Activated naive CD4-positive, alpha-beta T cell treated with anti-CD3 and anti-CD28 coated beads for 36 hours (primary cell): ENCODE data around the gene FAM107A. TPM values are rescaled to one million over a fixed set of nuclear protein-coding genes. Genes with fewer than 3 reads are reported as not detected.

Experiments
- CTCF ChIA-PET: fragments of 350-600 bp; sonication (Branson Sonifier 250); formaldehyde crosslinking; loops from one replicate; lab custom pipeline; 2021; ENCODE audit warnings: antibody characterized with exemption; lab: Charles Lee
- DNase-seq: peaks from one replicate; pipeline ENCODE4 v3.0.0-alpha.2; 2020
- H3K27ac Mint-ChIP-seq: one replicate; pipeline ENCODE4 v1.8.0; 2021; ENCODE audit warnings: mild to moderate bottlenecking, mixed read lengths
- H3K27me3 Mint-ChIP-seq: one replicate; pipeline ENCODE4 v1.8.0; 2021; ENCODE audit warnings: low read depth, mixed read lengths
- H3K36me3 Mint-ChIP-seq: one replicate; pipeline ENCODE4 v1.8.0; 2021; ENCODE audit warnings: low read depth, mixed read lengths
- H3K4me1 Mint-ChIP-seq: one replicate; pipeline ENCODE4 v1.8.0; 2021; ENCODE audit warnings: low read depth, mixed read lengths
- H3K4me3 Mint-ChIP-seq: one replicate; pipeline ENCODE4 v1.8.0; 2021; ENCODE audit warnings: mild to moderate bottlenecking, moderate library complexity, mixed read lengths
- H3K9me3 Mint-ChIP-seq: one replicate; pipeline ENCODE4 v1.8.0; 2021; ENCODE audit warnings: mixed read lengths
- intact Hi-C: fragments of 100-400 bp; cut with micrococcal nuclease; formaldehyde crosslinking; loops from one replicate; pipeline ENCODE4 v1.15.1; 2023
- total RNA-seq, 2 experiments: library from RNA; stranded (reverse); gene quantifications; one replicate each; pipeline ENCODE4 v1.2.3, GENCODE V29; 2021

FAM107A gene
- total RNA-seq, 2 experiments from 2014 or later, result not detected

DNA sequence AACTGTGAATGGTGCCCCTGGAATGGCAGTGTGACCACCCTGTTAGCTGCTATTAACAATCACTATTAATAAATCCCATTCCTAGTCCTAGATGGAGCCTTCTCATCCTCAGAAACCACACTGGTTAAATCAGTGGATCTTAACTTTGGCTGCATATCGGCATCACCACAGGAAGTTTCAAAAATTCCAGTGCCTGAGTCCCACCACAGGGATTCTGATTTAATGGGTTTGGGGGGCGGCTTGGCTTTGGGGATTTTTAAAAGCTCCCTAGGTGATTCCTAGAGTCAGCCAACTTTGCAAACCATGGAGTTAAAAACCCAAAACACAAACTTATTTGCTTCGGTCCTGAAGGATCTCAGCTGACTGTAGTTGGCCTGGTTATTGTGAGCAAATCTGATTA, 3.1 kb downstream of the FAM107A start:
- H3K4me1 Mint-ChIP-seq, result no peaks in the 10 kb centered on the region
- no peak overlapping the region for H3K4me3 Mint-ChIP-seq
- no peaks in the 10 kb centered on the region for H3K27me3 Mint-ChIP-seq
- no peak overlapping the region for H3K27ac Mint-ChIP-seq
- CTCF ChIA-PET, result interaction anchor here (0.7 to 14.9 kb wide), 3 partner anchors 11 to 56 kb away, joined by 3 to 256 read pairs (median 7); no protein-coding TSS in a partner anchor
- no peaks in the 10 kb centered on the region for H3K36me3 Mint-ChIP-seq
- DNase-seq, result no peak
- intact Hi-C loops, result no loop called here
- H3K9me3 Mint-ChIP-seq, result no peaks in the 10 kb centered on the region

DNA sequence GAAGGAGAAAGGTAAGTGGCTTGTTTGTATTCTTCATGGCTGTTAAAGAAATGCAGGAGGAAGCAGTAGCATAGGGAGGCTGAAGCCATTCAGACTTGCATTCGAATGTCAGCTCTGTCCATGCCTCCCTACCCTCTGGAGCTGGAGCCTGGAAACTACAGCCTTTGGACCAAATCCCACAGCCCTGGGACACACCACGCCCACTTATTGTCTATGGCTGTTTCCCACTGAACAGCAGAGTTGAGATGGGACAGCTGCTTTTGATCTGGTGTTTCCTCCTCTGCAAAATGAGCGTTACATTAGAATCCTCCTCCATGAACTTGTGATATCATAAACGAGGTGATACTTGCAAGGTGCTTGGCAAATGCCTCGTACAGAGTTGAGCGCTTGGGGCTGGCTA, 3.6 kb downstream of the FAM107A start:
- no peaks in the 10 kb centered on the region for H3K36me3 Mint-ChIP-seq
- no peak overlapping the region for H3K27ac Mint-ChIP-seq
- no peaks in the 10 kb centered on the region for H3K9me3 Mint-ChIP-seq
- no peaks in the 10 kb centered on the region for H3K27me3 Mint-ChIP-seq
- no peak for DNase-seq
- no peak overlapping the region for H3K4me3 Mint-ChIP-seq
- H3K4me1 Mint-ChIP-seq, result peaks cover 3% of the 10 kb centered on the region
- intact Hi-C loops, result no loop called here
- CTCF ChIA-PET, result interaction anchor here (0.7 to 14.9 kb wide), 3 partner anchors 11 to 56 kb away, joined by 3 to 256 read pairs (median 7); no protein-coding TSS in a partner anchor

DNA sequence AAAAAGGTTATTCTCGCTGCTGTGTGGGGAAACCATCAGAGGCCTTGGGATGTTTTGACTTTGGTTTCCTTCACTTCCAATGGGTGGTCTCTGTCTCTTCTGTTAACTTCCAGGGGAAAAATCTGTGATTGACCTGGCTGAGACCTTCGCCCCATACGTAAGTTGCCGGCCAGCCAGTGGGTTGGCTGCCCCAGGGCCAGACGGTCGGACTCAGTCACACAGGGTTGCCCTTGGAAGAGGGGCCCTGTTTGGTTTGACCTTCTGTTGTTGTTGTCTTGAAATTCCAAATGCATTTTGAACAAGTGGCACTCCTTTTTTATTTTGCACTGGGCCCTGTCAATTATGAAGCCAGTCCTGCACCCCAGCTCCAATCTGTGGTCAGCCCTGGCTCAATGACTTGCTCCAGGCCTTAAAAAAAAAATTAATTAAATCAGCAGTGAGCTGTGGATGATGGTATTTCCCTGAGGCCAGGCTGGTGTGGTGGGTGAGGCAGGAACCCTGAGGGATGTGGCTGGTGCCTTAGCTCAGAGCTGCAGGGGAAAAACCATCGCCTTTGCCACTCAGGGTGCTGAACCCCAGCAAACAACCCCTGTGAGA, 4.5 kb downstream of the FAM107A start:
- intact Hi-C loops, result no loop called here
- Mint-ChIP-seq H3K36me3 (no peaks in the 10 kb centered on the region), H3K9me3 (no peaks in the 10 kb centered on the region), H3K4me3 (no peak overlapping the region), H3K4me1 (peaks cover 4% of the 10 kb centered on the region), H3K27ac (no peak overlapping the region), H3K27me3 (no peaks in the 10 kb centered on the region)
- CTCF ChIA-PET, result interaction anchor here (4.1 to 14.9 kb wide), 2 partner anchors 44 to 57 kb away, joined by 17 to 256 read pairs; no protein-coding TSS in a partner anchor
- DNase-seq, result no peak

DNA sequence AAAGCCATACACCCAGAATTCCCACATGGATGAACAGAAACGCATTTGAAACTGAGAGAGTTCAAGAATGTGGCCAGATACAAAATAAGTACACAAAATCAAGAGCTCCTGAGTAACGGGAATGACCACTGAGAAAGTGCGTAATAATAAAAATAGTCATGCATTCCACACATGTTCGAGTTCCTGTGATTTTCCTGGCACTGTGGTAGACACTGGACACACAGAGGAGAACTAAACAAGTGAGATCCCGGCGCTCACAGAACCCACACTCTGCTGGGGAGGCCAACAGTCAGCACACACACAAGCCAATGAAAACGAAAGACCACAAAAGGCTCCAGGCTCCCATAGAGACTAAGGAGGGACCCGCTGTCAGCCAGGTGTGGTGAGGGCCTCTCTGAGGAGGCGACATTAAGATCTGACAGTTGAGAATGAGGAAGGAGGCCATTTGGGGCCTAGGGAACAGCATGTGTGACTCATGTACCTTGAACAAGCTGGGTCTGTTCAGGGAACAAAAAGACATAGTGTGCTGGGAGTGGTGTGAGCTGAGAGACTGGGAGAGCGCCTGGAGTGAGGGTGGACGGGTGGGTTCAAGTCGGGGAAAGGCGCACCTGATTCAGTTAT, 5.1 kb downstream of the FAM107A start:
- no peaks in the 10 kb centered on the region for H3K9me3 Mint-ChIP-seq
- H3K4me1 Mint-ChIP-seq, result peaks cover 4% of the 10 kb centered on the region
- H3K36me3 Mint-ChIP-seq, result no peaks in the 10 kb centered on the region
- CTCF ChIA-PET, result interaction anchor here (0.8 to 14.9 kb wide), 3 partner anchors 44 to 255 kb away, joined by 3 to 256 read pairs (median 17); no protein-coding TSS in a partner anchor
- no peak overlapping the region for H3K27ac Mint-ChIP-seq
- intact Hi-C loops, result no loop called here
- H3K27me3 Mint-ChIP-seq, result no peaks in the 10 kb centered on the region
- H3K4me3 Mint-ChIP-seq, result no peak overlapping the region
- DNase-seq, result no peak

DNA sequence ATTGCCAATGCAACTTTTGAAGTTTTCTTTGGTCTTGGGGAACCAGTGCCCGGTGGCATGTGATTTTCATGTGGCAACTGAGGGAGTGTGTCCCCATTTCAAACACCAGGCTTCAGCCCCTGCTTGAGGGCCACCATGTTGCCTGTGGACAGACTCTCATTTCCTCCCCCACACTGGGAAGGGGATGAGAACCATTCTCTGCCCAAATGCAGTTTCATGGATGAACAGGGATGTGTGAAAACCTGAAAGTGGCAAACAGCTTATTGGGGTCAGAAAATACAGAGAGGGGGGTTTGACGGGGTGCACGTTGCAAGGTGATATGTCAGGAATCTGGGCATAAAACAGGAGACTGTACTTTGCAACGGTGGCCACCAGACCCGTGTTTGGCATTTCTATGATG, 6.3 kb downstream of the FAM107A start:
- peaks cover 4% of the 10 kb centered on the region for H3K4me1 Mint-ChIP-seq
- no peak overlapping the region for H3K27ac Mint-ChIP-seq
- H3K27me3 Mint-ChIP-seq, result no peaks in the 10 kb centered on the region
- intact Hi-C loops, result no loop called here
- CTCF ChIA-PET, result interaction anchor here (0.5 to 14.9 kb wide), 9 partner anchors 14 to 1111 kb away, joined by 3 to 256 read pairs (median 8); no protein-coding TSS in a partner anchor
- no peak overlapping the region for H3K4me3 Mint-ChIP-seq
- no peaks in the 10 kb centered on the region for H3K9me3 Mint-ChIP-seq
- H3K36me3 Mint-ChIP-seq, result no peaks in the 10 kb centered on the region
- no peak for DNase-seq

DNA sequence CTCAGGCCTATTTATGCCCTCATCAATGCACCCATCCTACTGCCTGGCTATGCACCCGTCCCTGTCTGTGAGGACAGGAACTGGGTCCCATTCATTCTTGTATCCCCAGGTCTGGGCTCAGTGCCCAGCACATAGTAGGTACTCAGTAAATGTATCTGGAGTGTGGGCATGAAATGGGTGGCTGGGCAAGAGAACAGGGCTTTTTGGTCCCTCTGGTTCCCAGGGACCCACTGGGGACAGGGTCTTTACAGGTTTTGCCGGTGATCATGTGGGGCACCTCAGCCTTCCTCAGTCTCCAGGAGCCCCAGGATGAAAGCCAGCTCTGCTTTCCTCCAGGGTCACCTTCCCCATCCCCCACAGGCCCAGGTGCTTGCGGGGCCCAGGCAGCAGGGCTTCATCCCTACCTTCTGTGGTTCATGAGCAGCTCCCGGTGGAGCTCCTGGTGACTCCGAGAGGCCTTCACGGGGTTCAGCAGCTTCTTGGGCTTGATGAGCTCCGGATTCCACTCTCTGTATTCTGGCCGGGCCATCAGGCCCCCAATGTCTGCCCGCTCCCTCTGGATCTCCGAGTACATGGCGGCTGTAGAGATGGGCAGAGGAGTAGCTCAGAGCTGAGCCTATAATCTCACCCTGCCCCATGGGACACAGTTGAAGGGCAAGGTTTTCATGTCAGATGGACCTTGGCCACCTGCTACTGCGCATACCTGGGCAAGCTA, 7.7 kb downstream of the FAM107A start:
- no peak overlapping the region for H3K4me3 Mint-ChIP-seq
- peaks cover 4% of the 10 kb centered on the region for H3K4me1 Mint-ChIP-seq
- DNase-seq, result no peak
- CTCF ChIA-PET, result interaction anchor here (0.6 to 14.9 kb wide), 13 partner anchors 9 to 179 kb away, joined by 3 to 256 read pairs (median 7); no protein-coding TSS in a partner anchor
- H3K27me3 Mint-ChIP-seq, result no peaks in the 10 kb centered on the region
- no peak overlapping the region for H3K27ac Mint-ChIP-seq
- no peaks in the 10 kb centered on the region for H3K9me3 Mint-ChIP-seq
- intact Hi-C loops, result no loop called here
- H3K36me3 Mint-ChIP-seq, result no peaks in the 10 kb centered on the region

DNA sequence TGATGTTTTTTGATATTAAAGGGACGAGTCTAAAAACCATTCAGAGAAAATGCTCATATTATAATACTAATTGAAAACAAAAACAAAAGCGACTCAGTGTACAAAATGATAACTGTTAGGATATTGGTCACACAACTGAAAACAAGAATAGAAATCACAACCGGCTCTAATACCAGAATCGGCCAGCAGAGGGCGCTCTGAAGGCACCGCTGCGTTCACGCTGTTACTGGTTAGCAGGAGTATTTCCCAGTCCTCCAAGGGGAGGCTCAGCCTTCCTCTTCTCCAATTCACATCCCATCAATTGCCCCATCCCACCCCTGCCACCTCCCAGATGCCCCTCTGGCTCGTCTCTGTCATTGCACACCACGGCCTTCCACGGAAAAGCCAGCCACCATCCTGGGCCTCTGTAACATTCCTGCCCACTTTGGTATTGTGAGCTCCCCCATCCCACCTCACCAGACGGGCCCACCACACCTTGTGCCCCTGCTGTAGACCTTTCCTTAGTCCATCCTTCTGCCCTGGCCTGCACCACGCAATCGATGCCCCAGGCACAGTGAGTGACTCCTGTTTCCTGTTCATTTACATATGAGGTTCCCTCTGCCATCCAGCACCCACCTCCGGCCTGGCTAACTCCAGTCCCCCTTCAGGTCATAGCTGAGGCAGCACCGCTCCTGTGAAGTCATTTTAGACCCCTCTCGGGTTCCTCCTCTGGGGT, 8.5 kb downstream of the FAM107A start:
- peak; percentile 89 for DNase-seq
- CTCF ChIA-PET, result interaction anchor here (0.6 to 14.9 kb wide), 19 partner anchors 9 to 670 kb away, joined by 3 to 256 read pairs (median 5); no protein-coding TSS in a partner anchor
- H3K9me3 Mint-ChIP-seq, result no peaks in the 10 kb centered on the region
- intact Hi-C loops, result loop anchor here (1.0 kb wide), 1 partner anchor 62 kb away; no protein-coding TSS in a partner anchor
- no peaks in the 10 kb centered on the region for H3K27me3 Mint-ChIP-seq
- no peaks in the 10 kb centered on the region for H3K36me3 Mint-ChIP-seq
- H3K27ac Mint-ChIP-seq, result no peak overlapping the region
- H3K4me3 Mint-ChIP-seq, result no peak overlapping the region
- H3K4me1 Mint-ChIP-seq, result peaks cover 4% of the 10 kb centered on the region

DNA sequence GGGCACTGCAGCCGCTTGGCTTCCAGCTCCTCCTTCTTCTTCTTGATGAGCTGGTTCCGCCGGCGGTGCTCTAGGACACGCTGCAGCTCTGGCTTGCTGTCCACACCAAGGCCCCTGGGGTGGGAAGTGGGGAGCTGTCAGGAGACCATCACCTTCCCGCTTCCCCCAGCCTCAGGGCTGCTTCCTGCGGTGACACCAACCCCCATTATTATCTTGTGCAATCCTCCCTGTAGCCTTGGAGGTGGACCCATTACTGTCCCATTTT, 10.0 kb downstream of the FAM107A start:
- CTCF ChIA-PET, result interaction anchor here (0.6 to 14.9 kb wide), 8 partner anchors 11 to 1099 kb away, joined by 3 to 256 read pairs (median 16); no protein-coding TSS in a partner anchor
- Mint-ChIP-seq H3K4me3 (no peak overlapping the region), H3K4me1 (peaks cover 4% of the 10 kb centered on the region)

DNA sequence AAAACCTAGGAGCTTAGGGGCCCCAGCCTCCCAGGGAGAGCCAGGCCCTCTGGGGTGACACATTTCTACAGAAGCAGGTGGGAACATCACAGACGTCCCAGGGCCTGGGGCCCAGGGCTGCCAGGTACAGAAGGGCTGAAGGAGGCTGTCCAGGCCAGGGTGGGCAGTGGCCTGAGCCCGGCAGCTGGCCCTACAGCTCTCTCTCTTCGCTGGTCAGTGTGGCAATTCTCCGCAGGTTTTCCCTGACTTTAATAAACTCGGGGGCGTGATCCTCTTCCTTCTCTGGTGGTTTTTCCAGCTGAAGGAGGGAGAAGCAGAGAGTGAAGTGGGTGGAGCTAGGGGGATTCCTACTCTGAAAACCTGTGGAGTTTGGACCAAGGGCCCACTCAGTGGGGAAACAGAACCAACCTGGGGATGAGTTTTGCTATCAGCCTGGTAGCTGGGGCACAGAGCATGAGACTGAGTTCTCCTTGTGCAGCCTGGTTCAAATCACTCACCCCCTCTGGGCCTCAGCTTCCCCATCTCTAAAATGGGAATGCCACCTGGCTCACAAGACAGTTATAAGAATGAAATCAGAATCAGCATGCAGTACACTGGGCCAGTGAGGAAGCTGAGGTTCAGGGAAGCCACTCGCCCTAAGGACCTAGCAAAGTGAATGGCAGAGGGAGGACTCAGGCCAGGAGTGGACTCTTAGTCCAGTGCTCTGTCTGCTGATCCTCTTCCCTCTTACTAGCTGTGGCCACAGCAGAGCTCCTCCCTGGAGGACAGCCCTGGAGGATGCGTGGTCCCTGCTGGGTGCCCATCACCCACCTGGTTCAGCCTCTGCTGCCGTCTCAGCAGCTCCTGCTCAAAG, 10.6 kb downstream of the FAM107A start:
- H3K27me3 Mint-ChIP-seq, result no peaks in the 10 kb centered on the region

More for the DNA sequence above, 10.0 kb downstream of the FAM107A start:
- no peaks in the 10 kb centered on the region for H3K36me3 Mint-ChIP-seq
- no peak overlapping the region for H3K27ac Mint-ChIP-seq
- intact Hi-C loops, result no loop called here
- H3K9me3 Mint-ChIP-seq, result no peaks in the 10 kb centered on the region
- DNase-seq, result no peak
- H3K27me3 Mint-ChIP-seq, result no peaks in the 10 kb centered on the region

DNA sequence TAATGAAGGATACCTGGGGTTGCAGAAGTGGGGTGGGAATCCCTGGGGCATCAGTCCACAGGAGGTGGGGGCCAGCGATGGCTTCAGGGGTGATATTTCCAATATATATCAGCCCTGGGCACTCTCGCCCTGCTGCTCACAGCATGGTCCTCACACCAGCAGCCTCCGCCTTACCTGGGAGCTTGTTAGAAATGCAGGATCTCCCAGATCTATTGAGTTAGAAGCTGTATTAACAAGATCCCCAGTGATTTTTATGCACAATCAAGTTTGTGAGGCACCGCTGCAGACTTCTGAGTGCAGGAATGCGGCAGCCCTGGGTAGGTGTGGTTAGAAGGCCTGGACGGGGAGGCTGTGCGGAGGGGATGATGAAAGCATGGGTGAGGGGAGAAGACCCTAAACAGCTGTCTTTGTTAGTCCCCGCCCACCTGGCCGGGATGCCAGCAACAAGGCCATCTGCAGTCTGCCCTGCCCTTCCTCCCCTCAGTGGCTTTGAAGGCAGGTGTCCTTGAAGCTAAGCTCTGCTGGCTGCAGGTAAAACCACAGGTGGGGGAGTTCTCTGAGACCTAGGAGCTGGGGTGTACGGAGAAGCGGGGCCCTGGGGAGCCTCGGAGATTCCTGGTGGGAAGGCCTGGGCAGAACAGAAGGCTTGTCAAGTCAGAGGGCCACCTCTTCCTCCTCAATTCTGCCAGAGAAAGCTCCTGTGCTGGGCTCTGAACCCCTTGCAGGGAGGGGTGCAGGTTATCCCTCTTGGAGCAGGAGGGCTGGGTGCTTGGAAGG, 11.4 kb downstream of the FAM107A start:
- Mint-ChIP-seq H3K36me3 (no peaks in the 10 kb centered on the region), H3K9me3 (no peaks in the 10 kb centered on the region), H3K27me3 (no peaks in the 10 kb centered on the region), H3K4me3 (no peak overlapping the region), H3K27ac (no peak overlapping the region), H3K4me1 (peaks cover 4% of the 10 kb centered on the region)
- intact Hi-C loops, result no loop called here
- CTCF ChIA-PET, result interaction anchor here (0.6 to 14.9 kb wide), 5 partner anchors 19 to 415 kb away, joined by 3 to 256 read pairs (median 34); no protein-coding TSS in a partner anchor
- no peak for DNase-seq

More for the DNA sequence above, 10.6 kb downstream of the FAM107A start:
- intact Hi-C loops, result no loop called here
- H3K27ac Mint-ChIP-seq, result no peak overlapping the region
- CTCF ChIA-PET, result interaction anchor here (0.6 to 14.9 kb wide), 10 partner anchors 10 to 416 kb away, joined by 3 to 256 read pairs (median 3); no protein-coding TSS in a partner anchor
- DNase-seq, result no peak
- no peaks in the 10 kb centered on the region for H3K36me3 Mint-ChIP-seq
- peaks cover 4% of the 10 kb centered on the region for H3K4me1 Mint-ChIP-seq
- no peak overlapping the region for H3K4me3 Mint-ChIP-seq
- H3K9me3 Mint-ChIP-seq, result no peaks in the 10 kb centered on the region
